Gastrocnemius medialis (tissue), 4 donors: Measurements from ENCODE around the gene CDH23.

Experiments used
- POLR2A ChIP-seq, 2 donors: fragments of 450-650 bp; IDR thresholded peaks; one replicate each; pipeline ENCODE4 v1.6.1; 2017; ENCODE audit warnings: antibody characterized with exemption in 2 of 2, mild to moderate bottlenecking in 2 of 2, moderate library complexity in 2 of 2
- TF ChIP-seq, protein P1 (sequence below), 5 experiments: fragments of 450-650 bp in 3 of 5; fragments of 200-600 bp in 2 of 5; sonication (generic) in 2 of 5; IDR thresholded peaks in 4 of 5; conservative IDR thresholded peaks in 1 of 5; 1 replicate in 4 of 5; 2 replicates in 1 of 5; pipeline ENCODE4 v1.5.1; 2016 to 2019; ENCODE audit warnings: antibody characterized with exemption in 5 of 5, mild to moderate bottlenecking in 3 of 5, moderate library complexity in 3 of 5

DNA sequence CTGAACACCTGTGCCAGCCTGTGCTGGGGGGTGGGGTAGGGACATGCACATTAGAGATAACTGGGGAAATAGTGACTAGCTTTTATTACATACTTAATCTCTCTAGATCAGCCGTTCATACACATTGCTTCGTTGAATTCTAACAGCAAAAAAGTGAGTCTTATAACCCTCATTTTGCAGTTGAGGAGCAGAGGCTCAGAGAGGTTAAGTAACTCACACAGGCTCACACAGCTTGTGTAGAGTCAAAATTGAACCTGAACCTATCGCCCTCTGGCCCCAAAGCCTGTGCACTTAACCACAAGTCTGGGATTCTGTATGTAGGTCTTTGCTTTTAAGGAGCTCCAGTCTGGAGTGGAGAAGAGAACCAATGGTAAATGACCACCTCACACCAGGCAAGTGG lies 59.9 kb downstream of the CDH23 start:
- TF ChIP-seq, protein P1, sequence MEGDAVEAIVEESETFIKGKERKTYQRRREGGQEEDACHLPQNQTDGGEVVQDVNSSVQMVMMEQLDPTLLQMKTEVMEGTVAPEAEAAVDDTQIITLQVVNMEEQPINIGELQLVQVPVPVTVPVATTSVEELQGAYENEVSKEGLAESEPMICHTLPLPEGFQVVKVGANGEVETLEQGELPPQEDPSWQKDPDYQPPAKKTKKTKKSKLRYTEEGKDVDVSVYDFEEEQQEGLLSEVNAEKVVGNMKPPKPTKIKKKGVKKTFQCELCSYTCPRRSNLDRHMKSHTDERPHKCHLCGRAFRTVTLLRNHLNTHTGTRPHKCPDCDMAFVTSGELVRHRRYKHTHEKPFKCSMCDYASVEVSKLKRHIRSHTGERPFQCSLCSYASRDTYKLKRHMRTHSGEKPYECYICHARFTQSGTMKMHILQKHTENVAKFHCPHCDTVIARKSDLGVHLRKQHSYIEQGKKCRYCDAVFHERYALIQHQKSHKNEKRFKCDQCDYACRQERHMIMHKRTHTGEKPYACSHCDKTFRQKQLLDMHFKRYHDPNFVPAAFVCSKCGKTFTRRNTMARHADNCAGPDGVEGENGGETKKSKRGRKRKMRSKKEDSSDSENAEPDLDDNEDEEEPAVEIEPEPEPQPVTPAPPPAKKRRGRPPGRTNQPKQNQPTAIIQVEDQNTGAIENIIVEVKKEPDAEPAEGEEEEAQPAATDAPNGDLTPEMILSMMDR (IDR thresholded peaks at IDR 0.05 in 4 of 5, conservative IDR thresholded peaks at IDR 0.05 in 1 of 5) = no peak
- no peak for TF ChIP-seq POLR2A (IDR thresholded peaks at IDR 0.05)
